Measurements from ENCODE around the gene PITX2. TPM values are rescaled to one million over a fixed set of nuclear protein-coding genes. Genes with fewer than 3 reads are reported as not detected.

The PITX2 gene
- total and polyA plus RNA-seq, 8 donors = 0.11 to 0.28 (median 0.24) TPM; not detected in 4

GRCh38 chr4:110621839-110622751 is 782 bp downstream of the PITX2 start:
- H3K27ac ChIP-seq = no peak overlapping the region
- H3K4me1 ChIP-seq = peaks cover 5 to 18% of the 10 kb centered on the region in 2 donors
- no peak for TF ChIP-seq CTCF (IDR thresholded peaks at IDR 0.05)
- peak overlapping the region in 1 of 2 donors; percentile 23 for H3K4me3 ChIP-seq
- peak in 1 of 4 donors; percentile 69 for DNase-seq
- no peaks in the 10 kb centered on the region for H3K9me3 ChIP-seq
- intact Hi-C loops (cut with DNase I) = no loop called here
- no peak for ATAC-seq
- H3K27me3 ChIP-seq = peaks cover 100% of the 10 kb centered on the region in 2 donors
- H3K36me3 ChIP-seq = no peaks in the 10 kb centered on the region

- peaks cover 100% of the 10 kb centered on the region in 2 donors for H3K27me3 ChIP-seq
- no peak for TF ChIP-seq CTCF (IDR thresholded peaks at IDR 0.05)
- no peaks in the 10 kb centered on the region for H3K36me3 ChIP-seq
- ATAC-seq = no peak
- peak in 1 of 4 donors; percentile 34 for DNase-seq
- peaks cover 5 to 18% of the 10 kb centered on the region in 2 donors for H3K4me1 ChIP-seq
- H3K27ac ChIP-seq = no peak overlapping the region
- H3K4me3 ChIP-seq = no peak overlapping the region
- no peaks in the 10 kb centered on the region for H3K9me3 ChIP-seq
- intact Hi-C loops (cut with DNase I) = no loop called here
Measured at GRCh38 chr4:110621328-110621812, 1.5 kb downstream of the PITX2 start.

- H3K27ac ChIP-seq = no peak overlapping the region
- DNase-seq (peak in 2 of 4 donors; percentile 53 to 77), ATAC-seq (no peak)
- H3K36me3 ChIP-seq = no peaks in the 10 kb centered on the region
- intact Hi-C loops (cut with DNase I) = no loop called here
- H3K9me3 ChIP-seq = no peaks in the 10 kb centered on the region
- TF ChIP-seq CTCF (IDR thresholded peaks at IDR 0.05) = no peak
- H3K4me3 ChIP-seq = no peak overlapping the region
- peaks cover 5 to 18% of the 10 kb centered on the region in 2 donors for H3K4me1 ChIP-seq
- peaks cover 100% of the 10 kb centered on the region in 2 donors for H3K27me3 ChIP-seq
Measured at GRCh38 chr4:110620691-110621327, 2.1 kb downstream of the PITX2 start.

- intact Hi-C loops (cut with DNase I) = no loop called here
- Histone ChIP-seq H3K27me3 (peaks cover 100% of the 10 kb centered on the region in 2 donors), H3K4me3 (no peak overlapping the region), H3K27ac (no peak overlapping the region), H3K4me1 (peaks cover 5 to 18% of the 10 kb centered on the region in 2 donors), H3K9me3 (no peaks in the 10 kb centered on the region), H3K36me3 (no peaks in the 10 kb centered on the region)
- DNase-seq (no peak), ATAC-seq (no peak)
- no peak for TF ChIP-seq CTCF (IDR thresholded peaks at IDR 0.05)
Measured at GRCh38 chr4:110620322-110620690, 2.6 kb downstream of the PITX2 start.

Measured in left lung (tissue), 10 donors.